ENCODE data around the gene C11orf68. TPM values are rescaled to one million over a fixed set of nuclear protein-coding genes. Genes with fewer than 3 reads are reported as not detected.
A peak's percentile ranks its signal among the peaks of the same experiment; 100 is the strongest.

The C11orf68 gene
- total RNA-seq, 4 donors from 2014 or later, result 5.8 to 15.6 (median 10.6) TPM

DNA sequence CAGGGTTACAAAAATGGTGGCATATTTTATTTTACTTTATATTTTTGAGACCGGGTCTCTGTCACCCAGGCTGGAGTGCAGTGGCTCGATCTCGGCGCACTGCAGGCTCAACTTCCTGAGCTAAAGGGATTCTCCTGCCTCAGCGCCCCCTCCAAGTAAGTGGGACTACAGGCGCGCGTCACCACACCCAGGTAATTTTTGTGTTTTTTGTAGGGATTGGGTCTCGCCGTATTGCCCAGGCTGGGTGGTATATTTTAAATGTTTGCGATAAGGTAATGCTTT lies 18.0 kb downstream of the C11orf68 start:
- peak overlapping the region; percentile 86 to 98 (median 92) for H3K27ac ChIP-seq
- peak overlapping the region in 3 of 4 donors; percentile 73 to 82 (median 81) for H3K4me3 ChIP-seq
- 63 to 71% methylated on average over 10 to 11 of the region's 11 CpGs for WGBS, 2 donors
- H3K27me3 ChIP-seq, result peaks cover 0 to 11% (median 0%) of the 10 kb centered on the region in 4 donors
- no peaks in the 10 kb centered on the region for H3K9me3 ChIP-seq
- TF ChIP-seq, protein P1, sequence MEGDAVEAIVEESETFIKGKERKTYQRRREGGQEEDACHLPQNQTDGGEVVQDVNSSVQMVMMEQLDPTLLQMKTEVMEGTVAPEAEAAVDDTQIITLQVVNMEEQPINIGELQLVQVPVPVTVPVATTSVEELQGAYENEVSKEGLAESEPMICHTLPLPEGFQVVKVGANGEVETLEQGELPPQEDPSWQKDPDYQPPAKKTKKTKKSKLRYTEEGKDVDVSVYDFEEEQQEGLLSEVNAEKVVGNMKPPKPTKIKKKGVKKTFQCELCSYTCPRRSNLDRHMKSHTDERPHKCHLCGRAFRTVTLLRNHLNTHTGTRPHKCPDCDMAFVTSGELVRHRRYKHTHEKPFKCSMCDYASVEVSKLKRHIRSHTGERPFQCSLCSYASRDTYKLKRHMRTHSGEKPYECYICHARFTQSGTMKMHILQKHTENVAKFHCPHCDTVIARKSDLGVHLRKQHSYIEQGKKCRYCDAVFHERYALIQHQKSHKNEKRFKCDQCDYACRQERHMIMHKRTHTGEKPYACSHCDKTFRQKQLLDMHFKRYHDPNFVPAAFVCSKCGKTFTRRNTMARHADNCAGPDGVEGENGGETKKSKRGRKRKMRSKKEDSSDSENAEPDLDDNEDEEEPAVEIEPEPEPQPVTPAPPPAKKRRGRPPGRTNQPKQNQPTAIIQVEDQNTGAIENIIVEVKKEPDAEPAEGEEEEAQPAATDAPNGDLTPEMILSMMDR (IDR thresholded peaks at IDR 0.05), result no peak
- TF ChIP-seq POLR2A (IDR thresholded peaks at IDR 0.05), result no peak
- peaks cover 5 to 46% (median 7%) of the 10 kb centered on the region in 3 donors for H3K4me1 ChIP-seq
- intact Hi-C loops (cut with DNase I), result no loop called here
- DNase-seq, result no peak
- no peaks in the 10 kb centered on the region for H3K36me3 ChIP-seq

DNA sequence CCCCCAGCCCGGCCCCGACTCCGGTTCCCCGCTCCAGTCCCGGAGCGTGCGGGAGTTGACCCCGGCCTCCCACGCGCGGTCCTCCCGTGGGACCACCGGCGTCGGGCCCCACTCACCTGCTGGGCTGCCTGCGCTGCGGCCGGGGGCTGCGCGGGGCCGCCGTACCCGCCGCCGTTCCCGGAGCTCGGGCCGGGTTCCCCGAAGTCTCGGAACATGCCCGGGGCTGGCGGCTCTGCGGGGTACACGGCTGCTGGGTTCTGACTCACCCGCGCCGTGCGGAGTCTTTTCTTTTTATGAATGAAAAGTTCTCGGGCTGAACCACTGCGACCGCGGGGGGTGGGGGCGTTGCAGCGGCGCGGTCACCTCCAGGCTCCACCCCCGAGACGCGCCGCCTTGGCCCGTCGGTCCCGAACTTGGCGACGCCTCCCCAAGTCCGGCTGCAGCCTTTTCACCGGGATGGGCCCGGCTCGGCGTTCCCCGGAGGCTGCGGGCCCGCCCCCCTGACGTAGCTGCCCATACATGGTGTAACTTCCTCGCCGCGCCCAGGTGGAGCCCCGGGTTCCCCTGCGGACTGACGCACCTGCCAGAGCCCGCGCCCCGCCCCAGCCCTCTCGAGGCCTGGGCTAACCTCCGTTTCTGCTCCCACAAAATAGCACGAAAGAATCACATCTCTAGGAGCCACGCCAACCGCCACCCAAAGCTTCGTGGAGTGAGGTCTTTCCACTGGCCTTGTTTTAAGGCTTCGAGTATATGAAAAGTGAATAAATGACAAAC lies 18.6 kb downstream of the C11orf68 start, which contains the start of gene FOSL1:
FOSL1 (minus strand) TSS at position 264 of the 774 bp plus-strand sequence; CDS start at position 215, 49 bp downstream.
- H3K27me3 ChIP-seq, result peaks cover 0 to 11% (median 0%) of the 10 kb centered on the region in 4 donors
- WGBS, 2 donors, result 6 to 11% methylated on average over 5 to 11 of the region's 80 CpGs
- peak within 1 kb of the TSS; percentile 73 to 89 (median 82) for H3K4me3 ChIP-seq
- H3K9me3 ChIP-seq, result no peaks in the 10 kb centered on the region
- intact Hi-C loops (cut with DNase I), result no loop called here
- peak; percentile 57 for DNase-seq
- peak in 3 of 4 donors; percentile 55 to 92 (median 89) for TF ChIP-seq POLR2A (IDR thresholded peaks at IDR 0.05)
- TF ChIP-seq, protein P1 (IDR thresholded peaks at IDR 0.05), result no peak
- peaks cover 5 to 46% (median 7%) of the 10 kb centered on the region in 3 donors for H3K4me1 ChIP-seq
- peaks cover 0 to 4% (median 0%) of the 10 kb centered on the region in 3 donors for H3K36me3 ChIP-seq
- H3K27ac ChIP-seq, result peak within 1 kb of the TSS; percentile 86 to 98 (median 92)

- Histone ChIP-seq H3K27ac (peak overlapping the region; percentile 86 to 98 (median 92)), H3K9me3 (no peaks in the 10 kb centered on the region), H3K27me3 (peaks cover 0 to 11% (median 0%) of the 10 kb centered on the region in 4 donors), H3K4me3 (peak overlapping the region; percentile 73 to 89 (median 82)), H3K4me1 (peaks cover 5 to 49% (median 7%) of the 10 kb centered on the region in 3 donors), H3K36me3 (peaks cover 0 to 12% (median 0%) of the 10 kb centered on the region in 3 donors)
- DNase-seq, result no peak
- WGBS, 2 donors, result 0% methylated on average over 16 of the region's 78 CpGs; no CpG with 5 or more reads in 1 of the 2 donors
- intact Hi-C loops (cut with DNase I), result no loop called here
- TF ChIP-seq, protein P1 (IDR thresholded peaks at IDR 0.05), result peak in 1 of 6 experiments; percentile 1
- TF ChIP-seq POLR2A (IDR thresholded peaks at IDR 0.05), result no peak
Observed at GRCh38 chr11:65899356-65900124, 19.3 kb downstream of the C11orf68 start.

- H3K27me3 ChIP-seq, result peaks cover 0 to 11% (median 0%) of the 10 kb centered on the region in 4 donors
- intact Hi-C loops (cut with DNase I), result no loop called here
- peaks cover 0 to 12% (median 0%) of the 10 kb centered on the region in 3 donors for H3K36me3 ChIP-seq
- peaks cover 11 to 56% (median 13%) of the 10 kb centered on the region in 3 donors for H3K4me1 ChIP-seq
- H3K4me3 ChIP-seq, result peak overlapping the region; percentile 73 to 89 (median 82)
- 25 to 36% methylated on average over 17 to 18 of the region's 28 CpGs for WGBS, 2 donors
- H3K27ac ChIP-seq, result peak overlapping the region; percentile 86 to 98 (median 92)
- no peak for DNase-seq
- H3K9me3 ChIP-seq, result no peaks in the 10 kb centered on the region
- TF ChIP-seq, protein P1 (IDR thresholded peaks at IDR 0.05), result no peak
- peak in 1 of 4 donors; percentile 43 for TF ChIP-seq POLR2A (IDR thresholded peaks at IDR 0.05)
Observed at GRCh38 chr11:65898656-65899355, 20.1 kb downstream of the C11orf68 start.
